ENCODE measurements around the gene TAS2R13.

Gene TAS2R13, protein sequence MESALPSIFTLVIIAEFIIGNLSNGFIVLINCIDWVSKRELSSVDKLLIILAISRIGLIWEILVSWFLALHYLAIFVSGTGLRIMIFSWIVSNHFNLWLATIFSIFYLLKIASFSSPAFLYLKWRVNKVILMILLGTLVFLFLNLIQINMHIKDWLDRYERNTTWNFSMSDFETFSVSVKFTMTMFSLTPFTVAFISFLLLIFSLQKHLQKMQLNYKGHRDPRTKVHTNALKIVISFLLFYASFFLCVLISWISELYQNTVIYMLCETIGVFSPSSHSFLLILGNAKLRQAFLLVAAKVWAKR

DNA sequence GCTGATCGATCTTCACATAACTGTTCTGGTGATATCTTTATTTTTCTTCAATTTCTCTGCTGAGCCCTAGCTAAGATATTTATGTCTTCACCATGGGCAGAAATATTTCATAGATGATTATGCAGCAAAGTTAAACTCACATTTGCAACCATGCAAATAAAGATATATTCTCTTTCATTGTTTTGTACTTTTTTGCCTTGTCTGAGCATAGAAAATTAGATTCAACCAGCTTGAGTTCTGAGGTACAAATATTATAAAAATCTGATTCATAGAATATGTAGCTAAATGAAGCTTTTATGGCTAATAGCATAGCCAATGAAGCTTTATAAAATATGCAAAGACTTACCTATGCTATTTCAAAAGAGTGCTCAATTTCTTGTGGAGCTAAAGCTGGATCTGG is at the start of gene TAS2R13:
TAS2R13 (minus strand) TSS at position 101 of the 400 bp plus-strand sequence. CDS start 264 bp downstream, outside the sequence.
- H3K4me3 ChIP-seq (ENCODE audit: low read depth, low read length) = no peak within 1 kb of the TSS
- TF ChIP-seq, protein P1, sequence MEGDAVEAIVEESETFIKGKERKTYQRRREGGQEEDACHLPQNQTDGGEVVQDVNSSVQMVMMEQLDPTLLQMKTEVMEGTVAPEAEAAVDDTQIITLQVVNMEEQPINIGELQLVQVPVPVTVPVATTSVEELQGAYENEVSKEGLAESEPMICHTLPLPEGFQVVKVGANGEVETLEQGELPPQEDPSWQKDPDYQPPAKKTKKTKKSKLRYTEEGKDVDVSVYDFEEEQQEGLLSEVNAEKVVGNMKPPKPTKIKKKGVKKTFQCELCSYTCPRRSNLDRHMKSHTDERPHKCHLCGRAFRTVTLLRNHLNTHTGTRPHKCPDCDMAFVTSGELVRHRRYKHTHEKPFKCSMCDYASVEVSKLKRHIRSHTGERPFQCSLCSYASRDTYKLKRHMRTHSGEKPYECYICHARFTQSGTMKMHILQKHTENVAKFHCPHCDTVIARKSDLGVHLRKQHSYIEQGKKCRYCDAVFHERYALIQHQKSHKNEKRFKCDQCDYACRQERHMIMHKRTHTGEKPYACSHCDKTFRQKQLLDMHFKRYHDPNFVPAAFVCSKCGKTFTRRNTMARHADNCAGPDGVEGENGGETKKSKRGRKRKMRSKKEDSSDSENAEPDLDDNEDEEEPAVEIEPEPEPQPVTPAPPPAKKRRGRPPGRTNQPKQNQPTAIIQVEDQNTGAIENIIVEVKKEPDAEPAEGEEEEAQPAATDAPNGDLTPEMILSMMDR (IDR thresholded peaks at IDR 0.05; ENCODE audit: low read depth, low read length, missing control alignments) = no peak
- no peak for DNase-seq (ENCODE audit: low read depth)
- in situ Hi-C loops (cut with HindIII; ENCODE audit: low sequenced_read_pairs) = no loop called here

DNA sequence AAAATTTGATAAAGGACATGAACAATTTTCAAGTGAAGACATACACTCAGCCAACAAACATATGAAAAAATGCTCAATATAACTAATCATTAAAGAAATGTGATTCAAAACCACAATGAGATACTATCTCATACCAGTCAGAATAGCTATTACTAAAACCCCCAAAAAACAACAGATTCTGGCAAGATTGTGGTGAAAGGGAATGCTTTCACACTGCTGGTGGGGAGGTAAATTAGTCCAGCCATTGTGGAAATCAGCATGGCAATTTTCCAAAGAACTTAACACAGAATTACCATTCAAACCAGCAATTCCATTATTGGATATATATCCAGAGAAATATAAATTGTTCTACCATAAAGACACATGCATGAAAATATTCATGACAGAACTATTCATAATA is 48.4 kb upstream of the TAS2R13 start:
- TF ChIP-seq, protein P1 (IDR thresholded peaks at IDR 0.05; ENCODE audit: low read depth, low read length, missing control alignments) = no peak
- in situ Hi-C loops (cut with HindIII; ENCODE audit: low sequenced_read_pairs) = no loop called here
- DNase-seq (ENCODE audit: low read depth) = peak; percentile 74

DNA sequence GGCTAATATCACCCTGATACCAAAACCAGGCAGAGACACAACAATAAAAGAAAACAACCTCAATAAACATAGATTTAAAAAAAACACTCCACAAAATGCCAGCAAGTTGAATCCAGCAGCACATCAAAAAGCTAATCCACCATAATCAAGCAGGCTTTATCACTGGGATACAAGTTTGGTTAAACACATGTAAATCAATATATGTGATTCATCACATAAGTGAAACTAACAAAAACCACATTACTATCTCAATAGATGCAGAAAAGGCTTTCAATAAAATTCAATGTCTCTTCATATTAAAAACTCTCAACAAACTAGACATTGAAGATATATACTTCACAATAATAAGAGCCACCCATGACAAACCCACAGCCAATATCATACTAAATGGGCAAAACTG is 46.7 kb upstream of the TAS2R13 start:
- no peak for DNase-seq (ENCODE audit: low read depth)
- H3K4me3 ChIP-seq (ENCODE audit: low read depth, low read length) = no peak overlapping the region
- in situ Hi-C loops (cut with HindIII; ENCODE audit: low sequenced_read_pairs) = no loop called here
- TF ChIP-seq, protein P1 (IDR thresholded peaks at IDR 0.05; ENCODE audit: low read depth, low read length, missing control alignments) = no peak

More for the DNA sequence above, 48.4 kb upstream of the TAS2R13 start:
- no peak overlapping the region for H3K4me3 ChIP-seq (ENCODE audit: low read depth, low read length)

DNA sequence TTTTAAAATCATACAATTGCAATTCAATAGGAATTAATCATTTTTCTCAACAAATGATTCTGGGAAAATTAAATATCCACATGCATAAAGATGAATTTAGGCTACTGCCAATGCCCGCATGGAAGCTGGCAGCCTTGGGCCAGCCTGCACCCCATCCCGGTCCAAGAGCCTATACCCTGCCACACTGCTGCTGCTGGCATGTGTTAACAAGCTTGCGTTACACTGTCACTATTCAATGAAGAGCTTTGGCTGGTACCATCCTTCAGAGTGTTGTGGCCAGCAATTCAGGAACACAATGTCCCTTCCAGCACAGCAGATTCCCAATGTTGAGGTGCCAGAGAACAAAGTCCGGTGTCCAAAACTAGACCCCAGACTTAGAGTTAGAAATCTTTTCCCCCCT is 43.3 kb upstream of the TAS2R13 start:
- in situ Hi-C loops (cut with HindIII; ENCODE audit: low sequenced_read_pairs) = no loop called here

DNA sequence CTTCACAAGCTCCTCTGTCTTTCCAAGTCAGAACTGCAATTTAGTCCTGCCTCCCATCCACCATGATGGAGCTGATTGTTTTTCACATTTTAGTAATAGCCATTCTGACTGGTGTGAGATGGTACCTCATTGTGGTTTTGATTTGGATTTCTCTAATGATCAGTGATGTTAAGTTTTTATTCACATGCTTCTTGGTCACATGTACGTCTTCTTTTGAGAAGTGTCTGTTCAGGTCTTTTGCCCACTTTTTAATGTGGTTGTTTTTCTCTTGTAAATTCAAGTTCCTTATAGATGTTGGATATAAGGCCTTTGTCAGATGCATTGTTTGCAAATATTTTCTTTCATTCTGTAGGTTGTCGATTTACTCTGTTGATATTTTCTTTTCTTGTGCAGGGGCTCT is 33.8 kb upstream of the TAS2R13 start:
- TF ChIP-seq, protein P1 (IDR thresholded peaks at IDR 0.05; ENCODE audit: low read depth, low read length, missing control alignments) = no peak

More for the DNA sequence above, 43.3 kb upstream of the TAS2R13 start:
- no peak overlapping the region for H3K4me3 ChIP-seq (ENCODE audit: low read depth, low read length)
- TF ChIP-seq, protein P1 (IDR thresholded peaks at IDR 0.05; ENCODE audit: low read depth, low read length, missing control alignments) = no peak
- no peak for DNase-seq (ENCODE audit: low read depth)

DNA sequence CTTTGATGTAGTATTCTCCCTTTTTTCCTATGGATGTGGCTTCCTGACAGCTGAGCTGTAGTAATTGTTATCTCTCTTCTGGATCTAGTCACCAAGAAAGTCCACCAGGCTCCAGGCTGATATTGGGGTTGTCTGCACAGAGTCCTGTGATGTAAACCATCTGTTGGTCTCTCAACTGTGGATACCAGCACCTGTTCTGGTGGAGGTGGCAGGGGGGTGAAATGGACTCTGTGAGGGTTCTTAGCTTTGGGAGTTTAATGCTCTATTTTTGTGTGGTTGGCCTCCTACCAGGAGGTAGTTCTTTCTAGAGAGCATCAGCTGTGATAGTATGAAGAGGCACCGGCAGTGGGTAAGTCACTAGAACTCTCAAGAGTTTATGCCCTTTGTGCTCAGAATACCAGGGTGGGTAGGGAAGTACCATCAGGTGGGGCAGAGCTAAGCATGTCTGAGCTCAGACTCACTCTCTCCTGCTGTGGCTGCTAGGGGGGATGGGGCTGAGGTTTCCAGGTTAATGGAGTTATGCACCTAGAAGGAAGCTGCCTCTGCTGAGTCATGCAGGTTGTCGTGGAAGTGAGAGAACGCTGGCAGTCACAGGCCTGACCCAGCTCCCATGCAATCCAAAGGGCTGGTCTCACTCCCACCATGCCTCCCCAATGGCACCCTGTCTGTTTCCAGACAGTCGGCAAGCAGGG is 32.7 kb upstream of the TAS2R13 start:
- TF ChIP-seq, protein P1 (IDR thresholded peaks at IDR 0.05; ENCODE audit: low read depth, low read length, missing control alignments) = no peak
- DNase-seq (ENCODE audit: low read depth) = no peak
- no peak overlapping the region for H3K4me3 ChIP-seq (ENCODE audit: low read depth, low read length)
- in situ Hi-C loops (cut with HindIII; ENCODE audit: low sequenced_read_pairs) = no loop called here

More for the DNA sequence above, 33.8 kb upstream of the TAS2R13 start:
- H3K4me3 ChIP-seq (ENCODE audit: low read depth, low read length) = no peak overlapping the region
- in situ Hi-C loops (cut with HindIII; ENCODE audit: low sequenced_read_pairs) = no loop called here
- DNase-seq (ENCODE audit: low read depth) = no peak

Data from astrocyte of the cerebellum (primary cell).